PC-9 (cell line): Measurements from ENCODE around the gene KATNB1.

Source experiments
- EZH2 ChIP-seq: fragments of 200-600 bp; sonication (generic); IDR thresholded peaks from 2 replicates; pipeline ENCODE4 v1.8.0; 2017; ENCODE audit warnings: antibody characterized with exemption, low read depth
- TF ChIP-seq, protein P1 (sequence below): fragments of 200-600 bp; sonication (generic); conservative IDR thresholded peaks from 2 replicates; pipeline ENCODE4 v1.6.1; 2017; ENCODE audit warnings: mixed run types, antibody characterized with exemption, mild to moderate bottlenecking, moderate library complexity

DNA sequence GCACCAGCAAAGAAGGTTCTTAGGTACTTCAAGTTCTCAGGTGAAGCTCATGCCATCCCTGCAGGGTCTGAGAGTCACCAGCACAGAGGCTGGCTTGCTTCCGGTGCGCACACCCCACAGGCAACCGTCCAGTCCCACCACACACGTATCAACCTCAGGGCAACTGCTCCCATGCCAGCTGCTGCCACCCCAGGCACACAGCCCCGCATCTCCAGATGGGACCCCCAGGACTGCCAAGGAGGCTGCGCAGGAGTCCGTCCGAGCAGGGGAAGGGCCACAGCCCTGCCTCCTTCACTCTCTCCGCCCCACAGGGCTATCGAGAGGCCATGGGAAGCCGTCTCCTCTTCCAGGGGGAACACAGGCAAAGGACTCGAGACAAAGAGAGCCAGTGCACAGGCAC is 53.4 kb downstream of the KATNB1 start:
- TF ChIP-seq, protein P1, sequence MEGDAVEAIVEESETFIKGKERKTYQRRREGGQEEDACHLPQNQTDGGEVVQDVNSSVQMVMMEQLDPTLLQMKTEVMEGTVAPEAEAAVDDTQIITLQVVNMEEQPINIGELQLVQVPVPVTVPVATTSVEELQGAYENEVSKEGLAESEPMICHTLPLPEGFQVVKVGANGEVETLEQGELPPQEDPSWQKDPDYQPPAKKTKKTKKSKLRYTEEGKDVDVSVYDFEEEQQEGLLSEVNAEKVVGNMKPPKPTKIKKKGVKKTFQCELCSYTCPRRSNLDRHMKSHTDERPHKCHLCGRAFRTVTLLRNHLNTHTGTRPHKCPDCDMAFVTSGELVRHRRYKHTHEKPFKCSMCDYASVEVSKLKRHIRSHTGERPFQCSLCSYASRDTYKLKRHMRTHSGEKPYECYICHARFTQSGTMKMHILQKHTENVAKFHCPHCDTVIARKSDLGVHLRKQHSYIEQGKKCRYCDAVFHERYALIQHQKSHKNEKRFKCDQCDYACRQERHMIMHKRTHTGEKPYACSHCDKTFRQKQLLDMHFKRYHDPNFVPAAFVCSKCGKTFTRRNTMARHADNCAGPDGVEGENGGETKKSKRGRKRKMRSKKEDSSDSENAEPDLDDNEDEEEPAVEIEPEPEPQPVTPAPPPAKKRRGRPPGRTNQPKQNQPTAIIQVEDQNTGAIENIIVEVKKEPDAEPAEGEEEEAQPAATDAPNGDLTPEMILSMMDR = no peak
- no peak for TF ChIP-seq EZH2
